ENCODE measurements around the gene SPPL3. TPM values are rescaled to one million over a fixed set of nuclear protein-coding genes. Genes with fewer than 3 reads are reported as not detected.

SPPL3 gene
- total RNA-seq, 1 experiment from 2014 or later, result 39.7 TPM

GRCh38 chr12:120845696-120846095, 58.5 kb downstream of the SPPL3 start:
- BruUV-seq (replicated peaks), result no TSS peak
- POLR2A ChIA-PET, result no interaction called here
- 0 out of 2 replicates have a peak, but pooled peaks cover 4% of the 10 kb centered on the region for H4K20me1 ChIP-seq (ENCODE audit: insufficient read depth)

GRCh38 chr12:120844768-120845449, 59.2 kb downstream of the SPPL3 start:
- H3K4me2 ChIP-seq (ENCODE audit: low read length), result no peak overlapping the region
- H3K79me2 ChIP-seq (ENCODE audit: insufficient read depth, low read length), result peaks cover 18% of the 10 kb centered on the region
- no peaks in the 10 kb centered on the region for H3K9me2 ChIP-seq (ENCODE audit: insufficient read depth)
- peaks cover 16 to 26% of the 10 kb centered on the region in 2 experiments for H3K4me1 ChIP-seq (ENCODE audit: control insufficient read depth in 1 of 2, insufficient read depth in 2 of 2, low read length in 2 of 2)
- RAD21 ChIA-PET (ENCODE audit: low non-redundant PET in 1 of 2, low total read pairs in 2 of 2, uncharacterized antibody in 2 of 2, unreplicated experiment in 2 of 2), result no interaction called here
- no peak for DNase-seq (ENCODE audit: low read depth, low spot score)
- TF ChIP-seq SIN3A (IDR thresholded peaks at IDR 0.05; ENCODE audit: low read depth), result no peak
- TF ChIP-seq SP1 (IDR thresholded peaks at IDR 0.05; ENCODE audit: low read depth), result no peak
- TF ChIP-seq RAD21 (IDR thresholded peaks at IDR 0.05; ENCODE audit: low read depth), result no peak
- no peak for TF ChIP-seq EZH2 (IDR thresholded peaks at IDR 0.05)
- no peak for TF ChIP-seq TCF7L2 (IDR thresholded peaks at IDR 0.05; ENCODE audit: borderline replicate concordance, extremely low read depth, insufficient read depth, insufficient read length)
- TF ChIP-seq EGR1 (IDR thresholded peaks at IDR 0.05; ENCODE audit: low read depth), result no peak
- TF ChIP-seq ZNF274 (IDR thresholded peaks at IDR 0.05; ENCODE audit: low read depth, low read length), result no peak
- no peak for TF ChIP-seq ZBTB33 (IDR thresholded peaks at IDR 0.05; ENCODE audit: extremely low read depth, insufficient replicate concordance, low read length)
- TF ChIP-seq POLR2A (IDR thresholded peaks at IDR 0.05; ENCODE audit: borderline replicate concordance, extremely low read depth, insufficient read depth, insufficient read length), result no peak
- TF ChIP-seq FOSL1 (IDR thresholded peaks at IDR 0.05; ENCODE audit: low read depth), result no peak
- TF ChIP-seq SRF (IDR thresholded peaks at IDR 0.05; ENCODE audit: low read depth), result no peak
- no TSS peak for BruUV-seq (replicated peaks)
- H4K20me1 ChIP-seq (ENCODE audit: insufficient read depth), result 0 out of 2 replicates have a peak, but pooled peaks cover 4% of the 10 kb centered on the region
- no peak for ATAC-seq
- H3K27ac ChIP-seq (ENCODE audit: low read depth, low read length), result no peak overlapping the region
- H3K4me3 ChIP-seq (replicated peaks in 1 of 2; ENCODE audit: low read depth in 1 of 2, low read length in 2 of 2), result no peak overlapping the region
- POLR2A ChIA-PET, result no interaction called here
- H2AFZ ChIP-seq (ENCODE audit: low read depth, low read length, poor library complexity, severe bottlenecking), result no peak overlapping the region
- H3K36me3 ChIP-seq (ENCODE audit: control insufficient read depth in 1 of 2, insufficient read depth in 2 of 2, low read length in 2 of 2), result no peaks in the 10 kb centered on the region
- no peaks in the 10 kb centered on the region for H3K9me3 ChIP-seq (ENCODE audit: control insufficient read depth in 1 of 2, insufficient read depth in 1 of 2, low read depth in 1 of 2, low read length in 2 of 2)
- intact Hi-C loops (cut with micrococcal nuclease), result no loop called here
- no peaks in the 10 kb centered on the region for H3K27me3 ChIP-seq (ENCODE audit: insufficient read depth, low read length)
- H3K9ac ChIP-seq (ENCODE audit: low read length), result no peak overlapping the region
- CTCF ChIA-PET, result no interaction called here

More at GRCh38 chr12:120845696-120846095, 58.5 kb downstream of the SPPL3 start:
- Histone ChIP-seq H3K27me3 (ENCODE audit: insufficient read depth, low read length) (no peaks in the 10 kb centered on the region), H3K27ac (ENCODE audit: low read depth, low read length) (no peak overlapping the region), H3K4me1 (ENCODE audit: control insufficient read depth in 1 of 2, insufficient read depth in 2 of 2, low read length in 2 of 2) (peaks cover 16 to 30% of the 10 kb centered on the region in 2 experiments), H3K79me2 (ENCODE audit: insufficient read depth, low read length) (peaks cover 18% of the 10 kb centered on the region), H3K9me2 (ENCODE audit: insufficient read depth) (no peaks in the 10 kb centered on the region), H3K4me3 (replicated peaks in 1 of 2; ENCODE audit: low read depth in 1 of 2, low read length in 2 of 2) (no peak overlapping the region), H2AFZ (ENCODE audit: low read depth, low read length, poor library complexity, severe bottlenecking) (no peak overlapping the region), H3K9me3 (ENCODE audit: control insufficient read depth in 1 of 2, insufficient read depth in 1 of 2, low read depth in 1 of 2, low read length in 2 of 2) (no peaks in the 10 kb centered on the region), H3K36me3 (ENCODE audit: control insufficient read depth in 1 of 2, insufficient read depth in 2 of 2, low read length in 2 of 2) (no peaks in the 10 kb centered on the region), H3K4me2 (ENCODE audit: low read length) (no peak overlapping the region), H3K9ac (ENCODE audit: low read length) (no peak overlapping the region)
- TF ChIP-seq EGR1 (IDR thresholded peaks at IDR 0.05; ENCODE audit: low read depth), result no peak
- no peak for TF ChIP-seq EZH2 (IDR thresholded peaks at IDR 0.05)
- no peak for TF ChIP-seq EZH2phosphoT487 (IDR thresholded peaks at IDR 0.05; ENCODE audit: borderline replicate concordance)
- no peak for TF ChIP-seq SRF (IDR thresholded peaks at IDR 0.05; ENCODE audit: low read depth)
- no peak for TF ChIP-seq SP1 (IDR thresholded peaks at IDR 0.05; ENCODE audit: low read depth)
- no peak for TF ChIP-seq POLR2AphosphoS5 (IDR thresholded peaks at IDR 0.05; ENCODE audit: low read depth, low read length)
- no peak for TF ChIP-seq POLR2A (IDR thresholded peaks at IDR 0.05; ENCODE audit: borderline replicate concordance, extremely low read depth, insufficient read depth, insufficient read length)
- TF ChIP-seq RAD21 (IDR thresholded peaks at IDR 0.05; ENCODE audit: low read depth), result no peak
- ATAC-seq, result no peak
- ChIA-PET RAD21 (ENCODE audit: low non-redundant PET in 1 of 2, low total read pairs in 2 of 2, uncharacterized antibody in 2 of 2, unreplicated experiment in 2 of 2) (no interaction called here), CTCF (no interaction called here)
- intact Hi-C loops (cut with micrococcal nuclease), result no loop called here
- no peak for DNase-seq (ENCODE audit: low read depth, low spot score)

All from HCT116 (cell line).